SW 1271 (cell line): ENCODE data around the gene AIRE.

Source experiments
- DNase-seq, 2 experiments: peaks; one replicate each; lab custom pipeline; 2025; lab: John Stamatoyannopoulos, UW

Gene AIRE

DNA sequence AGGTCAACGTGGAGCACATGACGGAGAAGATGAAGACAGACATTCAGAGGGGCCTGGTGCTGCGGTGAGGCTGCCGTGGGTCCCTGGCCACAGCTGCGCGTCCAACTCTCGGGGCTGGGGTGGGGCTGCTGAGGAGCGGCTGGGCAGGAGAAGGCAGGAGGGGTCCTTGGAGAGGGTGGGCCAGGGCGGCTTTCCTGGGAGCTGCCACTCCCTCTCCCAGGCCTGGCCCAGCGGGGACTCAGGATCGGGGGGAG, 39.1 kb downstream of the AIRE start:
- DNase-seq = no peak

DNA sequence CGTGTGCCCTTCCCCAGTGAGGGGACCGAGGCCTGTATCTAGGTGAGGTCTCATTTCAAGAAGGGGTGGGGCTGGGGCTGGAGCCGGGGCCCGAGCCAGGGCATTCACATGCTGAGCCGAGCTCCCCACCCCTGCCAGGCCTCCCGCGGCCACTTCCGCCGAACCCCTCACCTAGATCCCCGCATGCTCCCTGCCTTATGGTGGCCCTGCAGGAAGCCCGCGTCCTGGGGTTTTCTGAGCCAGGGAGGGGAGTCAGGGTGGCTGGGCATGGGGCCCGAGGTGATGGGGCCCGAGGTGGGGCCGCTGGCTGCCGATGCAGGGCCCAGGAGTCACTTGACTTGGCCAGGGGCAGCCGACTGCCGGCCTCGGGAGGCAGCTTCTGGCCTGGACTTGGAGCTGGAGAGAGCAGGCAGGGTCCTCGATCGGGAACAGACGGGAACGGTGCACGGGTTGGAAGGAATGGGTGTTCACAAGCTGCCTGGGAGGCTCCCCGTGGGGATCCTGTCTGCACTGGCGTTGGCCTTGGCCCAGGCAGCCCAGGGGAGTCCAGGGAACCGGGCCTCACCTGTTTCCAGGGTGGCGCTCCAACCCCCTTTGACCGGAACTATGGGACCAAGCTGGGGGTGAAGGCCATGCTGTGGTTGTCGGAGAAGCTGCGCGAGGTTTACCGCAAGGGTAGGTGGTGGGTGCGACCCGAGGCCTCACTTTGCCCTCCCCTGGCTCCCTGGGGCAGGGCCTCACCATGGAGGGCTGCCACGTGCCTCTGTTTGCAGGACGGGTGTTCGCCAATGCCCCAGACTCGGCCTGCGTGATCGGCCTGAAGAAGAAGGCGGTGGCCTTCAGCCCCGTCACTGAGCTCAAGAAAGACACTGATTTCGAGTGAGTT, 40.0 kb downstream of the AIRE start:
- DNase-seq = no peak

DNA sequence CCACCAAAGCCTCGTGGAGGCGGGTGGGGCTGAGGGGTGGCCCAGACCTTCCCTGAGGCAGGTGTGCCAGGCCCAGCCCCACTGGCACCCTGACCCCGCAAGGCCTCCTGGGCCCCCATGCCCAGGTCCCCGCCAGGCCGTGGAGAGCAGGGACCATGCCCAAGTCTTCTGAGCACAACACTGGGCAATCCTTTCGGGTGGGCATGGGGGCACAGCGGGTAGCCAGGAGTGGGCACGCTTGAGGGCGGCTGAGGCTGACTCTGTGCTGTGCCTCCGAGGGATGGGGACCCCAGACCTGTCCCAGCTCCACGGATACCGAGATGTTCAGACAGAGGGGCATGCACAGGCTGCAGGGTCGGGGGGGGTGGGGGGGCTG, 40.6 kb downstream of the AIRE start:
- no peak for DNase-seq

DNA sequence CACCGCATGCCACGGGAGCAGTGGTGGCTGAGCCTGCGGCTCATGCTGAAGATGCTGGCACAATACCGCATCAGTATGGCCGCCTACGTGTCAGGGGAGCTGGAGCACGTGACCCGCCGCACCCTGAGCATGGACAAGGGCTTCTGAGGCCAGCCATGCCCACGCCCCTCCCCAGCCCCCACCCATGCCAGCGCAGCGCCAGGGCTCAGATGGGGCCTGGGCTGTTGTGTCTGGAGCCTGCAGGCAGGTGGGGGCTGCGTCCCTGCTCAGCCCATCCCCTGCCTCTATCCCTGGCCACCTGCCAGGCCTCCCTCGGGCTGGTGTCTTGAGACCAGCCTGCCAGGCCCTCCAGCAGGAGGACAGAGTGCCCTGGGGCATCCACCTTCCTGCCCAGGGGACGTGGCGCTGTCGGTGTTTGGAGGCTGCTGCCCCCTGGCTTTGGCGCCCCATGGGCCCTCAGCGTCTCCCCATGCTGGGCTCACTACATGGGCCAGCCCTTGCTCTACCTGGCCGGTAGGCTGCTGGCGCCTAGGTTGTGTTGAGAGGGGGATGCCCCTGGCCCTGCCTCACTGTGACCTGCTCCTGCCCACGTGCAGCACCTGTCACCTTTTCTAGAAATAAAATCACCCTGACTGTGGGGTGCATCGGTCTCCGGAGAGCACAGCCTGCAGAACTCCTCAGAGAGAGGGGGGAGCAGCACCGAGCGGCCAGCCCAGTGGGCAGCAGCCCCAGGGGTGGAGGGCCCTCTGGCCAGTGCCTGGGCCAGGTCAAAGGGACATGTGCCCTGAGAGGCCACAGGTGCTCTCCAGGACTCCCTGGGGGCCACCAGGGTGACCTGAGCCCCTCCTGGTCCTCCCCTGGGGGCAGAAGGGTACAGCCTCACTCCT, 41.3 kb downstream of the AIRE start:
- DNase-seq = no peak

DNA sequence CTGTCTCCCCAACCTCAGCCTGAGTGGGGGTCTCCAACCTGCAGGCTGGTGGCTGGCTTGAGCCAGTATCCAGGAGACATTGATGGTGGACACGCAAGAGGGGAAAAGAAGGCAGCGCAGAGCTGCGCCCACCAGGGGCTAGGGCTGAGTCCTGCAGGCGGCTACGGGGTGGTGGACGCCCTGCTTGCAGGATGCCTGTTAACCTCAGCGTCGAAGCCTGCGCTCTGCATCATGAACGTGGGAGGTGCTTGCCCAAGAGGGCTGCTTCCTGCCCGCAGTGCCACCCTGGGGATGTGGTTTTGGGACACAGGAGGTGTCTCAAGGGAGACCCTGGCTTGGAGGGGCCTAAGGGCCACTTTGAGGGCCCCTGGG, 41.9 kb downstream of the AIRE start:
- DNase-seq = no peak

DNA sequence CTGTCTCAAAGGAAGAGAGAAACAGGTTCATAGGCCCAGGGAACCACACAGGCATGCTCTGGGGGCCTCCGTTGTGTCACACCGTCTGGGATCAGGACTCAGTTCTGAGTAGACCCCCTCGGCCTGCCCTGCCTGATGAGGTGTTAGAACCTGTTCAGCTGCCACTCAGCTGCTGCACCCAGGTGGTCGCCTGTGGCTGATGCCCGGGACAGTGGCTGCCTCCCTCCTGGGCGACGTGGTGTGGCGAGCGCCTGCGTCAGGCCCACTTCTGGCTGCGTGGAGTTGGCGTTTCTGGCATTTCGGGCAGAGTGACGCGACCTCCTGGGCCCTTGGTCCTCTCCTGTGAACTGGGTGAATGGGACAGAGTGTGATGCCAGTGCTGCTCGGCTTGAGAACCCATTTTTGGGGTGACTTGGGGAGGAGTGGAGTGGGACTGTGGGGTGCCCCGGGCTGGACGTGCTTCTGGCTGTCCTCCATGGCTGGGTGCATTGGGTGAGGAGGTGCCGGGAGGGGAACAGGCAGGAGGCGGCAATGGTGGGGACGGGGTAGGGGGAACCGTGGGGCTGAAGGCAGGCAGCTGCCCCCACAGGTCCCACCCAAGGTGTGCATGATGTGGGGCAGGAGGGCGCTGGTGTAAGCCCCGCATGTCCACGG, 42.7 kb downstream of the AIRE start:
- no peak for DNase-seq

DNA sequence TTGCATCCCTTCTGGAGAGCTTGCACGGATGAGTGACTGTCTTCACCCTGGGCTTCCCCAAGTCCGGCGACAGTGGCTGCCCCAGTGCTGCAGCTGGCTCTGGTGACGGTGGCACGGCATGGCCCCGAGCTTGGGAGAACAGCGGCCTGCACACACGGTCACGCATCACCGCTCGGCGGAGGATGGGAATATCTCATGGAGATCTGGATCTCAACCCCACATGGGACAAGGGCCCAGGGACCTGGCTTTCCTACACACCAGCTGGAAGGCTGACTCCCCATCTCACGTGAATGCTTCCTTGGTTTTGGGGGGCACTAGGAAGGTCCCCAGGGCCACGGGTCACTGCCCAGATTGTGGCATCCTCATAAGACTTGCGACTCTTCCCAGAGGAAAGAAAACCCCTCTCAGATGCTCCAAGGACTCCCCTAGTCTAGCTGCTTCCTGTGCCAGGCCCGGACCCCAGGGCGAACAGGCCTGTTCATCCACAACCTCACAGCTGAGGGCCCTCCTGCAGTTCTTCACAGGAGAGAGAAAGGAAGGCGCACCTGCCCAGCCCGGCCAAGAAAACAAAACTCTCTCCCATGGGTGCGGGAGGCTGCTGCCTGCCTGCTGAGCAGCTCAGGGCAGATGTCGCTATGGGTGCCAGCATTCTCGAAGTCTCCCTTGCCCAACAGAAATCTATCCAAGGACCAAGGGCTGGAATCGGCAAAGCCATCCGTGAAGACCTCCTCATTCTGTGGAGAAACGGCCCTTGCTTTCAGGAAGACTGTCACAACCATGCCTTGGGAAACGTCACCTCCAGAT, 43.6 kb downstream of the AIRE start:
- DNase-seq = no peak

DNA sequence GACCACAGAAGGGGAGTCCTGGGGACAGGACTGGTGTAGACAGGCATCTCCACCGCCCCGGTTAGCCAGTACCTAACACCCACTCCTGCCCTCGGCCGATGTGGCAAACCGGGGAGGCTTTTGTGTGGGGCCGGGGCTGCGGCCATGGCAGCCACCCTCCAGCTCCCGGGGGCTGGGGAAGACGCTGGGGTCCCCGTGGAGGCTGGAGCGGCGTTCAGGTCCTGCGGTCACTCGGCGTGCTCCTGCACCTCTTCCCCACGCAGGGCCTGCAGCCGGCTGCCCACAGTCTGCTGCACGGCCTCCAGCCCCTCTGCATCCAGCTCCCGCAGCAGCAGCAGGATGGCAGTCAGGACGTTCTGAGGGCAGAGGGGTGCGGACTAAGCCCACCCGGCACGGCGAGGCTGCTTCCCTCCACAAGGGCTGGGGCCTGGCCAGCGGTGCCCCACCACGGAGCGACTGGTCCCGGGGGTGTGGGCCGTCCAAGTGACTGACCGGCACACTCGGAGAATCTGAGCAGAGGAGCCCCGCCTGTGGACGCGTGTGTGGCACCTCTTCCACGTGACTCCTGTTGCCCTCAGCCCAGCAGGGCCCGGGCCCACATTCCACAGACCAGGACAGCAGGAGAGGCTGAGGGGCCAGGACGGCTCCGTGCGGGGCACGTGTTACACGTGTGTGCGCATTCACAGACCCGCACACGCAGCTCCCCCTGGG, 44.5 kb downstream of the AIRE start:
- no peak for DNase-seq

DNA sequence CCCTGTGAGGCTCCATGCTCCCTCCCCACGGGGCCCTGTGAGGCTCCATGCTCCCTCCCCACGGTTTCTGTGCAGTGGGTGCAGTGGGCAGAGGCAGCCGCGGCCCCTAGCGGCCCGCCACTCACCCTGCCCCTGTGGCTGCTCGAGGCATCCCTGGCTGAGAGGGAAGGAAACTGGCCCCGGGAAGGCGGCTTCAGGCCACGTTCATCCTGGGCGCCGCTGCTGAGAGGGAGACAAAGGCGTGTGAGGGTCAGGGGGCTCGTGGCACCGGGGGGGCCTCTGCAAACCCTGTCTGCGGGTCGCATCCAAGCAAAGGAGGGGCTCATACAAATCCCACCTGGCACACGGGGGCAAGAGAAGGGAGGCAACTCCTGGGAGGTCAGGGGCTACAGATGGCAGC, 45.0 kb downstream of the AIRE start:
- no peak for DNase-seq

DNA sequence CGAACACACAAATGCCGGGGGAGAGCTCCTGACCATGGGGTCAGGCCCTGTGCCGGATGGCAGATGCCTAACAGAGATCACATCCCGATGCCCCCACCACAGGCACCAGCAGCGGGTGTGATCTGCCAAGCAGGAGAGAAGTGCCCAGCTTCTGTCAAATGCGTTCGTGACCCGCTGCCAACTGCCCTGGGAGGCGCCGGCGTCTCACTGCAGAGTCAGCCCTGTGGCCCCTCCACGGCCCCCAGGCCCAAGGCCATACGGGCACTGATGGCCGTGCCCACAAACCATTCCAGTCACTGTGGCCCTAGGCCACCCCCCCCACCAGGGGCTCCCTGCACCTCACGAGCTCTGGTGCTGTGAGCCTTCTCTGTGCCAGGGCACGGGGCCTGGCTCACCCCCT, 45.5 kb downstream of the AIRE start:
- DNase-seq = no peak

DNA sequence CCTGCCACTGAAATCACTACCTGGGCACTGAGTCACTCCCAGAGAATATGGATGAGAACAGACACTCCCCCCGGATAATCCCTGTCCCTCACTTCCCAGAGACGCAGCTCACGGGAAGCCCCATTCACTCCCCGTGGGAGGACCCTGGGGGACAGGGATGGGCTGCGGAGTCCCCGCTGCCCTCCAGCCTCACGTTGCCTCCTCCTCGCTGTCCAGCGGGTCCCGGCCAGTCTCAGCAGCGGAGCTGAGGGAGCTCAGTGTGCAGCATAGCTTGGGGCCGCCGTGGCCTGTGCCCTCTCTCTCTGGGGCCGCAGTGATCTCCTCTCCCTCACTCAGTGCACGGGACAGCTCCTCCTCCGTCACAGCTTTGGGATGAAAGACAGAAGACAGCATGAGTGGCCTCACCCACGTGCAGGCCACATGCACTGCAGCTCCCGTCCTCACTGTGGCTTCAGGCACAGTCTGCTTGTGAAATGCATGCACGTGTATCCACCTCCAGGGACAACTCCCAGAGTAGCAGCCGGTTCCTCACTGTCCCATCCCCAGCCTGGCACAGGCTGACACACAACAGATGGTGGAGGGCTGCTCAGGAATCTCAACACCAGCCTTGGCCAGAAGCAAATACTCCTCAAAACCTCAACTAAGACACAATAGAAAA, 46.1 kb downstream of the AIRE start:
- no peak for DNase-seq

DNA sequence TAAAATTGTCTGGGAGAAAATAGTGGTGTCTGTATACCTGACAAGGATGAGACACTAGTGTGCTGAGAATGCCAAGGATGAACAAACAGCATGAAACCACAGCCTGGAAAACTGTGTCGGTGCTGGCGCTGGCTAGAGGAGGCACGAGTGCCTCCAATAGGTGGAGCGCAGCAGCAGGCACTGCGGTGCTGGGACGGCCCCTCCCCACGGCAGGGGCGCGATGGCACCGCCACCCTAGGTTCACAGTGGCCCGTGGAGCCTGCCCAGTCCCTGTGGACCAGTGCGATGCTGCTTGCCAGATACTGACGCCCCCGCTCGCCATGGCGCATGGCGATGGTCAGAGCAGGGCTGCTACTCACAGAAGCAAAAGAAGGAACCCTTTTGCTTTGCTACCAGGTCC, 46.7 kb downstream of the AIRE start:
- no peak for DNase-seq

DNA sequence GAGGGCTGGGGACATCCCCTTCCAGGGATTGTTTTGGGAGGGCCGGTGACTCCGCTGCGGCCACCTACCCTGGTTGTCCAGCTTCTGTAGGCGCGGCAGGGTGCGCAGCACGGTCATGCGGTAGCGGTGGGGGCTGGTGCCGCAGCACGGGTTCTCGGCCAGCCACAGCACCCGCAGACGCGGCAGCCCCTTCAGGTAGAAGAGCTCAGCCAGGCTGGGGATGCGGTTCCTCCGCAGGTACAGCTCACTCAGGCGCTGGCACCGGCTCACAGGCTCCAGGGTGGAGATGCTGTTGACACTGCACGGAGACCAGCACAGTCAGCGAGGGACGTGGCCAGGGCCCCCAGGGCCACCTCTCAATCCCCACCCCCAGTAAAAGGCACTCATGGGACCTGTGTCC, 47.3 kb downstream of the AIRE start:
- DNase-seq = no peak

DNA sequence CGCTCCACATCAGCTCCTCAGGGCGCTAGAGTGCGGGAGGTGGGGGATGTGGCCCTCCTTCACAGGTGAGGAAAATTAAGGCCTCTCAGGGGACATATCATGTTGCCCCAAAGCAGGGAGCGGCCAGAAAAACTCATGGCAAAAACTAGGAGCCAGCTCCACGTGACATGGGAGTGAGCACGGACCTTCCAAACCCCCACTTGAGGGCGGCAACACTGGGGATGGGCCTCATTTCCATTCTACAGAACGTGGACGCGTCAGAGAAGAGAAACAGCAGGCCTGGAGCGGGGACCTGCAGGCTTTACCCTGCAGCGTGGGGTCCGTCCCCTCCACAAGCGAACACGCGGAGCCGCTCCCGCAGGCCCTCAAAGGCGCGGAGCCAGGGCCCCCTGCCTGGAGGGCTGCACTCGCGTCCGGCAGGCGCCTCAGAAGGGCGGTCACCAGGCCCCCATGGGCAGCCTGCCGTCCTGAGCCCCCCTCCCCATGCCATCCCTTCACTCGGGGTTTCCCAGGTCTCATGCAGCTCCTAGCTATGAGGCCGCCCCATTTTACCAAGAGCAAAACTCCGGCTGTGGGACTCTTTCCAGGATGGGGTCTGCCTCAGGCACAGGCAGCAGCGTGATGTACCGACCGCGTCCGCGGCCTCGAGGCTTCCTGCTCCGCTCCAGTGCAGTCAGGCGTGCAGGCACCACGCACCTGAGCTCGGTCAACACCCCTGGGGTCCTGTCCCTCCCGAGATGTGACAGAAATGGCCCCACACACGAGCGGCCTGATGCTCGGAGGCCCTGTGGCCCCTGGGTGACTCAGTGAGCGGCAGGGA, 48.0 kb downstream of the AIRE start:
- no peak for DNase-seq

DNA sequence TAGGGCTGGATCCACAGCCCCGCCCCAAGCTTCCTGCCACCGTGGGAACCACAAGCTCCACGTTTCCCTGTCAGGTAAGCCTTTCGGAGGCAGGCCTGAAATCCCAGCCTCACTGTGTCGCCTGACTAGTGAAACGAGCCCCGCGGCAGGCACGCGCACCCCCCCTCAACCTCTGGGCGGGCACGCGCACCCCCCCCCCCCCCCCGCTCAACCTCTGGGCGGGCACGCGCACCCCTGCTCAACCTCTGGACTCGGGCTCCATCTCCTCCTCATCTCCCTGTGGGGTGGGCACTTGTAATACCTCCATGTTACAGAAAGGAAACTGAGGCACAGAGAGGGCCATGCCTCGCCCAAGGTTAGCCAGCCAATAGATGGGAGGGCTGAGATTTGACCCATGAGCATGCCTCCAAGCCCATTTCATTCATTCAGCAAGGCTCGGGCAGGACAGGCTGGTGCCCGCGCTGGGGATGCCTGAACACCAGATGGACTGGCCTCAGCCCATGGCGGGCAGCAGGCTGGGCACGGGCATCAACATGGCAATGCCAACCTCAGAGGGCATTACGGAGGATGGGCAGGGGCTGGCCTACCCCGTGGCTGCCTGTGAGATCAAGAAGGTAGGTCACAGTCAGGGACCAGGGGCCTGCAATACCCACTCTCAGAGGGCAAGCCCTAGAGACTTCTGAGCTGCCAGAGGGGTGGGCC, 48.8 kb downstream of the AIRE start:
- DNase-seq = no peak

DNA sequence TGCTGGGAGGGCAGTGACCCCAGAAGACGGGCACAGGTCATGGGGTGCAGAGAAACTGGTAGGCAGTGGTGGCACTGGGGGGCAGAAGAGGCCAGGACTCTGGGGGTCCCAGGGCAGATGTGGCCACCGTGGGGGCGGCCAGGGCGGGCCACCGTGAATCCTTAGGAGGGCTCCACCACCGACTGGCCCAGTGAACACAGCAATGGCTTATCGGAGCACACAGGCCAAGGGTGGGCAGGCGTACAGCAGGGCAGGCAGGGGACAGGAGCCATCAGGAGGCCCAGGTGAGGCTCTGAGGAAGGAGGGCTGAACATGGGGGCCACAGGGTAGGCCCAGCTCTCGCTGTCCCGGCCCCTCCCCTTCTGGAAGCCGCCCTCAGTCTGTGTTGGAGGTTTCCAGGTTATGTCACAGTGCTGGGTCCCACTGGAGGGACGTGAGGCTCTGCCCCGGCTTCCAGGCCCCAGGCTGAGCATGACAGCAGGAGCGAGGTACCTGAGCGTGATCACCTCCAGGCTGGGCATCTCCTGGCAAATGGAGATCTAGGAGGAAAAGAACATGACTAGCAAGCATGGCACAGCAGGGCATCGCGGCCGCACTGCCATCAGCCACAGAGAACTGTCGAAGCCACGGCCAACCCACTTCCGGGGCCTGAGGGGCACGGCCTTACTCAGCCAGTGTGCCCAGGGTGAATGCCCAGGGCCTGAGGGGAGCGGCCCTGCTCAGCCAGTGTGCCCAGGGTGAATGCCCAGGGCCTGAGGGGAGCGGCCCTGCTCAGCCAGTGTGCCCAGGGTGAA, 49.8 kb downstream of the AIRE start:
- DNase-seq = no peak

DNA sequence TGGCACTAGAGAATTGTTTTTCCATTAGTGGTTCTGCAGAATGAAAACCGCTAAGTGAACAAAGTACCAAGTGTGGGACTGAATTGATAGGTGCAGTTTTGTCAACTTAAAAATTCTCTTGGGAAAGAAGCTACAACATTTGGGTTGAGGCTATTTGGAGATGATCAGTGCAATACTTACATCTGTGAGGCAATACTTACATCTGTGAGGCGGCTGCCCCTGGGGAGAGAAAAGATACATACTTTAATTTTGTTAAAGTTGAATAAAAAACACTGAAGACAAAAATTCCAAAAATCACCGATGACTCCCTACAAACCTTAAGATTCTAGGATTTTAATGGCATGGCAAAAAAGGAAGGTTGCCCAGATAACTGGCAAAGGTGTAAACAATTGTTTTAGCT, 51.8 kb downstream of the AIRE start:
- no peak for DNase-seq
